HEK293 (cell line): ENCODE data around the gene CAB39.

Experiments
- CTCF ChIA-PET: fragments of 350-600 bp; formaldehyde crosslinking; extraction: SDS; loops from one replicate; lab custom pipeline; 2021; ENCODE audit warnings: antibody characterized with exemption; lab: Yijun Ruan, JAX
- POLR2A ChIA-PET: fragments of 300-600 bp; formaldehyde crosslinking; extraction: SDS; loops from one replicate; lab custom pipeline; 2020; ENCODE audit warnings: antibody characterized with exemption, inconsistent platforms; lab: Yijun Ruan, JAX
- H3K27ac ChIP-seq: fragments of 200-500 bp; sonication (Bioruptor generic); 2 replicates; pipeline ENCODE4 v1.5.1; 2014; ENCODE audit warnings: low read depth, low read length, control low read depth, inconsistent platforms; ENCODE audit errors: extremely low read depth
- H3K36me3 ChIP-seq, 2 experiments: fragments of 200-500 bp in 1 of 2; sonication (Bioruptor generic) in 1 of 2; 1 replicate in 1 of 2; 2 replicates in 1 of 2; pipeline ENCODE4 v1.5.1; 2014 to 2017; ENCODE audit warnings: inconsistent platforms in 2 of 2, low read length in 2 of 2; ENCODE audit not compliant: control insufficient read depth in 2 of 2, insufficient read depth in 1 of 2
- H3K4me1 ChIP-seq: fragments of 200-500 bp; sonication (Bioruptor generic); 2 replicates; pipeline ENCODE4 v1.5.1; 2014; ENCODE audit warnings: mild to moderate bottlenecking, low read length, inconsistent platforms; ENCODE audit not compliant: control insufficient read depth, insufficient read depth
- H3K4me3 ChIP-seq: 2 replicates; pipeline ENCODE4 v1.5.1; 2011; ENCODE audit warnings: low read depth, mild to moderate bottlenecking, control low read depth, low read length, moderate library complexity
- H3K9me3 ChIP-seq: fragments of 200-500 bp; sonication (Bioruptor generic); 2 replicates; pipeline ENCODE4 v1.5.1; 2014; ENCODE audit warnings: low read depth, low read length, inconsistent platforms; ENCODE audit not compliant: control insufficient read depth, insufficient read depth
- KLF9 ChIP-seq: fragments of 450-650 bp; formaldehyde crosslinking; IDR thresholded peaks from 2 replicates; pipeline ENCODE4 v1.5.1; 2016; ENCODE audit warnings: missing biosample characterization, missing genetic modification characterization, low read depth
- SP2 ChIP-seq: fragments of 450-650 bp; formaldehyde crosslinking; IDR thresholded peaks from 2 replicates; pipeline ENCODE4 v1.5.1; 2016; ENCODE audit warnings: missing biosample characterization, missing genetic modification characterization
- ZNF175 ChIP-seq: fragments of 450-650 bp; formaldehyde crosslinking; IDR thresholded peaks from 2 replicates; pipeline ENCODE4 v1.5.1; 2016; ENCODE audit warnings: missing biosample characterization, missing genetic modification characterization
- ZNF214 ChIP-seq: fragments of 450-650 bp; formaldehyde crosslinking; IDR thresholded peaks from 2 replicates; pipeline ENCODE4 v1.5.1; 2017; ENCODE audit warnings: missing biosample characterization, mild to moderate bottlenecking, missing genetic modification characterization, borderline replicate concordance
- ZNF274 ChIP-seq, 2 experiments: fragments of 200-500 bp in 1 of 2; fragments of 450-650 bp in 1 of 2; sonication (Bioruptor generic) in 1 of 2; formaldehyde crosslinking in 1 of 2; IDR thresholded peaks; 2 replicates each; pipeline versions ENCODE4 v1.5.1 to v1.6.1; 2014 to 2016; ENCODE audit warnings: borderline replicate concordance in 1 of 2, inconsistent platforms in 1 of 2, low read length in 1 of 2, missing biosample characterization in 1 of 2, missing genetic modification characterization in 1 of 2
- ZNF529 ChIP-seq: fragments of 450-650 bp; formaldehyde crosslinking; IDR thresholded peaks from 2 replicates; pipeline ENCODE4 v1.5.1; 2017; ENCODE audit warnings: missing genetic modification characterization, missing biosample characterization; ENCODE audit not compliant: insufficient replicate concordance
- ZNF561 ChIP-seq: fragments of 450-650 bp; IDR thresholded peaks from 2 replicates; pipeline ENCODE4 v1.5.1; 2018; ENCODE audit warnings: missing biosample characterization, missing genetic modification characterization, borderline replicate concordance
- ZNF623 ChIP-seq: fragments of 450-650 bp; formaldehyde crosslinking; IDR thresholded peaks from 2 replicates; pipeline ENCODE4 v1.5.1; 2016; ENCODE audit warnings: missing biosample characterization, missing genetic modification characterization
- ZNF626 ChIP-seq: fragments of 450-650 bp; sonication (Bioruptor Pico); formaldehyde crosslinking; IDR thresholded peaks from 2 replicates; pipeline ENCODE4 v1.5.1; 2018; ENCODE audit warnings: missing biosample characterization, missing genetic modification characterization, inconsistent platforms
- ZNF830 ChIP-seq: fragments of 450-650 bp; IDR thresholded peaks from 2 replicates; pipeline ENCODE4 v1.5.0; 2018; ENCODE audit warnings: missing biosample characterization, missing genetic modification characterization, low read depth, mild to moderate bottlenecking, moderate library complexity
- ZNF843 ChIP-seq: fragments of 450-650 bp; formaldehyde crosslinking; IDR thresholded peaks from 2 replicates; pipeline ENCODE4 v1.5.1; 2016; ENCODE audit warnings: missing biosample characterization, missing genetic modification characterization
- ZSCAN30 ChIP-seq: fragments of 450-650 bp; IDR thresholded peaks from 2 replicates; pipeline ENCODE4 v1.5.1; 2018; ENCODE audit warnings: missing biosample characterization, mild to moderate bottlenecking, missing genetic modification characterization, moderate library complexity
- TF ChIP-seq, protein P1 (sequence below): fragments of 450-650 bp; formaldehyde crosslinking; IDR thresholded peaks from 2 replicates; pipeline ENCODE4 v1.5.1; 2016; ENCODE audit warnings: missing biosample characterization, missing genetic modification characterization
- TF ChIP-seq, protein P2 (sequence below): fragments of 450-650 bp; formaldehyde crosslinking; IDR thresholded peaks from 2 replicates; pipeline ENCODE4 v1.5.1; 2016; ENCODE audit warnings: missing biosample characterization, missing genetic modification characterization
- TF ChIP-seq, protein P3 (sequence below): fragments of 450-650 bp; formaldehyde crosslinking; IDR thresholded peaks from 2 replicates; pipeline ENCODE4 v1.5.1; 2016; ENCODE audit warnings: missing biosample characterization, missing genetic modification characterization
- TF ChIP-seq, protein P4 (sequence below): fragments of 450-650 bp; formaldehyde crosslinking; IDR thresholded peaks from 2 replicates; pipeline ENCODE4 v1.5.1; 2016; ENCODE audit warnings: missing biosample characterization, missing genetic modification characterization
- TF ChIP-seq, protein P5 (sequence below): sonication (generic); formaldehyde crosslinking; IDR thresholded peaks from 2 replicates; pipeline ENCODE4 v1.8.1; 2022; ENCODE audit warnings: mild to moderate bottlenecking, moderate library complexity, missing genetic modification reagents
- TF ChIP-seq, protein P6 (sequence below): fragments of 450-650 bp; formaldehyde crosslinking; IDR thresholded peaks from 2 replicates; pipeline ENCODE4; 2016; ENCODE audit warnings: missing biosample characterization, missing genetic modification characterization

Gene CAB39

DNA sequence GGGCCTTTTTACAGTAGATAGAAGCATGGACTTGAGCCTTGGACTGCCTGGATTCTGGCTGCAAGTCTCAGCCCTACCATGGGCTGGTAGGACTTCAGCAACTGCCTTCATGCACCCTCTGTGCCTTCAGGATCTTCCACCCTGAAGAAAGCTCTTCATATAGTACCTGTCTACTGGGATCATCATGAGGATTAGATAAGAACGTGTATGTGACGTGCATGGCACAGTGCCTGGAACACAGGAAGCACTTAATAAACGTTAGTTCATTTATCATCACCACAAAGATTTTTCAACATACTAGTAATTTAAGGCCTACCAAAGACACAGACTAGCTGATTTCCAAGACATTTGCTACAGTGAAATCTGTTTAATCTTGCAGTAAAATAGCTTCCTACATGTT lies 98.9 kb downstream of the CAB39 start:
- Histone ChIP-seq H3K36me3 (peaks cover 3 to 61% of the 10 kb centered on the region in 2 experiments), H3K27ac (no peak overlapping the region), H3K4me3 (no peak overlapping the region), H3K9me3 (no peaks in the 10 kb centered on the region), H3K4me1 (no peaks in the 10 kb centered on the region)
- TF ChIP-seq, protein P1, sequence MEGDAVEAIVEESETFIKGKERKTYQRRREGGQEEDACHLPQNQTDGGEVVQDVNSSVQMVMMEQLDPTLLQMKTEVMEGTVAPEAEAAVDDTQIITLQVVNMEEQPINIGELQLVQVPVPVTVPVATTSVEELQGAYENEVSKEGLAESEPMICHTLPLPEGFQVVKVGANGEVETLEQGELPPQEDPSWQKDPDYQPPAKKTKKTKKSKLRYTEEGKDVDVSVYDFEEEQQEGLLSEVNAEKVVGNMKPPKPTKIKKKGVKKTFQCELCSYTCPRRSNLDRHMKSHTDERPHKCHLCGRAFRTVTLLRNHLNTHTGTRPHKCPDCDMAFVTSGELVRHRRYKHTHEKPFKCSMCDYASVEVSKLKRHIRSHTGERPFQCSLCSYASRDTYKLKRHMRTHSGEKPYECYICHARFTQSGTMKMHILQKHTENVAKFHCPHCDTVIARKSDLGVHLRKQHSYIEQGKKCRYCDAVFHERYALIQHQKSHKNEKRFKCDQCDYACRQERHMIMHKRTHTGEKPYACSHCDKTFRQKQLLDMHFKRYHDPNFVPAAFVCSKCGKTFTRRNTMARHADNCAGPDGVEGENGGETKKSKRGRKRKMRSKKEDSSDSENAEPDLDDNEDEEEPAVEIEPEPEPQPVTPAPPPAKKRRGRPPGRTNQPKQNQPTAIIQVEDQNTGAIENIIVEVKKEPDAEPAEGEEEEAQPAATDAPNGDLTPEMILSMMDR = no peak
- CTCF ChIA-PET = interaction anchor here (0.5 to 3.1 kb wide), 5 partner anchors 11 to 185 kb away, joined by 3 to 17 read pairs (median 6); no protein-coding TSS in a partner anchor
- POLR2A ChIA-PET = no interaction called here

DNA sequence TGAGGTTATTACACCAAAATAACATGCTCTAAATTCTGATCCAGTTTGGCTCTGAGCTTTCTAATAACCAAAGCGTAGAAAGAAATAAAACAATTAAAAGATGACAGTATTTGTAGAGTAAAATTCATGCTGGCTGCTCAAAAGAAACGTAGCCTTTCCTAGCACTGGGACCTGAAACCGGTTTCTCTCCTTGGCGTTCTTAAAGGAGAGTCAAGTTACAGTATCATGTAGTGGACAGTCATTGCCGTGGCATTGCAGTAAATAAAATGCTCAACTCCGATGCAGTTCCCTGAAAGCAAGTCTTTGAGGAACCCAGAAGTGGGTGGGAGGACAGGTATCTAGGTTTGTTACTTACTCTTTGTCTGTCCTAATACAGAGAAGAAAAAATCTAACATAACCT lies 99.4 kb downstream of the CAB39 start:
- Histone ChIP-seq H3K36me3 (peaks cover 3 to 65% of the 10 kb centered on the region in 2 experiments), H3K4me3 (no peak overlapping the region), H3K4me1 (no peaks in the 10 kb centered on the region), H3K9me3 (no peaks in the 10 kb centered on the region), H3K27ac (no peak overlapping the region)
- ChIA-PET CTCF (interaction anchor here (2.7 to 3.1 kb wide), 2 partner anchors 11 to 14 kb away, joined by 8 to 17 read pairs; no protein-coding TSS in a partner anchor), POLR2A (no interaction called here)
- TF ChIP-seq ZNF274 (IDR thresholded peaks at IDR 0.05; ENCODE audit: low read length) (no peak), ZNF274 (tag by site-specific recombination; IDR thresholded peaks at IDR 0.05; ENCODE audit: borderline replicate concordance) (no peak), KLF9 (tag by site-specific recombination) (no peak), SP2 (tag by site-specific recombination) (no peak), ZNF623 (tag by site-specific recombination) (no peak), ZNF175 (tag by site-specific recombination) (no peak), ZNF843 (tag by site-specific recombination) (no peak), ZNF561 (tag by site-specific recombination) (no peak), ZSCAN30 (tag by site-specific recombination) (no peak), ZNF529 (tag by site-specific recombination) (no peak), ZNF626 (tag by site-specific recombination) (no peak), ZNF830 (no peak), ZNF214 (tag by site-specific recombination) (no peak)
- TF ChIP-seq, protein P2, sequence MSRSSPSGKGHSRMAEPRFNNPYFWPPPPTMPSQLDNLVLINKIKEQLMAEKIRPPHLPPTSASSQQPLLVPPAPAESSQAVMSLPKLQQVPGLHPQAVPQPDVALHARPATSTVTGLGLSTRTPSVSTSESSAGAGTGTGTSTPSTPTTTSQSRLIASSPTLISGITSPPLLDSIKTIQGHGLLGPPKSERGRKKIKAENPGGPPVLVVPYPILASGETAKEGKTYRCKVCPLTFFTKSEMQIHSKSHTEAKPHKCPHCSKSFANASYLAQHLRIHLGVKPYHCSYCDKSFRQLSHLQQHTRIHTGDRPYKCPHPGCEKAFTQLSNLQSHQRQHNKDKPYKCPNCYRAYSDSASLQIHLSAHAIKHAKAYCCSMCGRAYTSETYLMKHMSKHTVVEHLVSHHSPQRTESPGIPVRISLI (tag by site-specific recombination) = no peak
- TF ChIP-seq, protein P3, sequence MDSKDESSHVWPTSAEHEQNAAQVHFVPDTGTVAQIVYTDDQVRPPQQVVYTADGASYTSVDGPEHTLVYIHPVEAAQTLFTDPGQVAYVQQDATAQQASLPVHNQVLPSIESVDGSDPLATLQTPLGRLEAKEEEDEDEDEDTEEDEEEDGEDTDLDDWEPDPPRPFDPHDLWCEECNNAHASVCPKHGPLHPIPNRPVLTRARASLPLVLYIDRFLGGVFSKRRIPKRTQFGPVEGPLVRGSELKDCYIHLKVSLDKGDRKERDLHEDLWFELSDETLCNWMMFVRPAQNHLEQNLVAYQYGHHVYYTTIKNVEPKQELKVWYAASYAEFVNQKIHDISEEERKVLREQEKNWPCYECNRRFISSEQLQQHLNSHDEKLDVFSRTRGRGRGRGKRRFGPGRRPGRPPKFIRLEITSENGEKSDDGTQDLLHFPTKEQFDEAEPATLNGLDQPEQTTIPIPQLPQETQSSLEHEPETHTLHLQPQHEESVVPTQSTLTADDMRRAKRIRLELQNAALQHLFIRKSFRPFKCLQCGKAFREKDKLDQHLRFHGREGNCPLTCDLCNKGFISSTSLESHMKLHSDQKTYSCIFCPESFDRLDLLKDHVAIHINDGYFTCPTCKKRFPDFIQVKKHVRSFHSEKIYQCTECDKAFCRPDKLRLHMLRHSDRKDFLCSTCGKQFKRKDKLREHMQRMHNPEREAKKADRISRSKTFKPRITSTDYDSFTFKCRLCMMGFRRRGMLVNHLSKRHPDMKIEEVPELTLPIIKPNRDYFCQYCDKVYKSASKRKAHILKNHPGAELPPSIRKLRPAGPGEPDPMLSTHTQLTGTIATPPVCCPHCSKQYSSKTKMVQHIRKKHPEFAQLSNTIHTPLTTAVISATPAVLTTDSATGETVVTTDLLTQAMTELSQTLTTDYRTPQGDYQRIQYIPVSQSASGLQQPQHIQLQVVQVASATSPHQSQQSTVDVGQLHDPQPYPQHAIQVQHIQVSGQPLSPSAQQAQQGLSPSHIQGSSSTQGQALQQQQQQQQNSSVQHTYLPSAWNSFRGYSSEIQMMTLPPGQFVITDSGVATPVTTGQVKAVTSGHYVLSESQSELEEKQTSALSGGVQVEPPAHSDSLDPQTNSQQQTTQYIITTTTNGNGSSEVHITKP (tag by site-specific recombination) = no peak
- TF ChIP-seq, protein P4, sequence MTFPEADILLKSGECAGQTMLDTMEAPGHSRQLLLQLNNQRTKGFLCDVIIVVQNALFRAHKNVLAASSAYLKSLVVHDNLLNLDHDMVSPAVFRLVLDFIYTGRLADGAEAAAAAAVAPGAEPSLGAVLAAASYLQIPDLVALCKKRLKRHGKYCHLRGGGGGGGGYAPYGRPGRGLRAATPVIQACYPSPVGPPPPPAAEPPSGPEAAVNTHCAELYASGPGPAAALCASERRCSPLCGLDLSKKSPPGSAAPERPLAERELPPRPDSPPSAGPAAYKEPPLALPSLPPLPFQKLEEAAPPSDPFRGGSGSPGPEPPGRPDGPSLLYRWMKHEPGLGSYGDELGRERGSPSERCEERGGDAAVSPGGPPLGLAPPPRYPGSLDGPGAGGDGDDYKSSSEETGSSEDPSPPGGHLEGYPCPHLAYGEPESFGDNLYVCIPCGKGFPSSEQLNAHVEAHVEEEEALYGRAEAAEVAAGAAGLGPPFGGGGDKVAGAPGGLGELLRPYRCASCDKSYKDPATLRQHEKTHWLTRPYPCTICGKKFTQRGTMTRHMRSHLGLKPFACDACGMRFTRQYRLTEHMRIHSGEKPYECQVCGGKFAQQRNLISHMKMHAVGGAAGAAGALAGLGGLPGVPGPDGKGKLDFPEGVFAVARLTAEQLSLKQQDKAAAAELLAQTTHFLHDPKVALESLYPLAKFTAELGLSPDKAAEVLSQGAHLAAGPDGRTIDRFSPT (tag by site-specific recombination) = no peak
- TF ChIP-seq, protein P5, sequence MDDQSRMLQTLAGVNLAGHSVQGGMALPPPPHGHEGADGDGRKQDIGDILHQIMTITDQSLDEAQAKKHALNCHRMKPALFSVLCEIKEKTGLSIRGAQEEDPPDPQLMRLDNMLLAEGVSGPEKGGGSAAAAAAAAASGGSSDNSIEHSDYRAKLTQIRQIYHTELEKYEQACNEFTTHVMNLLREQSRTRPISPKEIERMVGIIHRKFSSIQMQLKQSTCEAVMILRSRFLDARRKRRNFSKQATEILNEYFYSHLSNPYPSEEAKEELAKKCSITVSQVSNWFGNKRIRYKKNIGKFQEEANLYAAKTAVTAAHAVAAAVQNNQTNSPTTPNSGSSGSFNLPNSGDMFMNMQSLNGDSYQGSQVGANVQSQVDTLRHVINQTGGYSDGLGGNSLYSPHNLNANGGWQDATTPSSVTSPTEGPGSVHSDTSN (CRISPR knock-in tag) = no peak
- TF ChIP-seq, protein P6, sequence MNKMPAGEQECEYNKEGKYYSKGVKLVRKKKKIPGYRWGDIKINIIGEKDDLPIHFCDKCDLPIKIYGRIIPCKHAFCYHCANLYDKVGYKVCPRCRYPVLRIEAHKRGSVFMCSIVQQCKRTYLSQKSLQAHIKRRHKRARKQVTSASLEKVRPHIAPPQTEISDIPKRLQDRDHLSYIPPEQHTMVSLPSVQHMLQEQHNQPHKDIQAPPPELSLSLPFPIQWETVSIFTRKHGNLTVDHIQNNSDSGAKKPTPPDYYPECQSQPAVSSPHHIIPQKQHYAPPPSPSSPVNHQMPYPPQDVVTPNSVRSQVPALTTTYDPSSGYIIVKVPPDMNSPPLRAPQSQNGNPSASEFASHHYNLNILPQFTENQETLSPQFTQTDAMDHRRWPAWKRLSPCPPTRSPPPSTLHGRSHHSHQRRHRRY (tag by site-specific recombination) = no peak
